GM12865 (cell line): ENCODE measurements around the gene ASB6.

Experiments used
- DNase-seq: peaks from one replicate; pipeline ENCODE4 v3.0.0; 2010; ENCODE audit warnings: low read depth
- H3K4me3 ChIP-seq: 2 replicates; pipeline ENCODE4 v1.5.1; 2011; ENCODE audit warnings: mild to moderate bottlenecking, low read depth, low read length, control low read depth
- TF ChIP-seq, protein P1 (sequence below): IDR thresholded peaks from 2 replicates; pipeline ENCODE4 v1.5.1; 2011; ENCODE audit warnings: low read length, control low read depth, low read depth, inconsistent platforms; ENCODE audit not compliant: insufficient read depth; ENCODE audit errors: missing control alignments

ASB6 gene

DNA sequence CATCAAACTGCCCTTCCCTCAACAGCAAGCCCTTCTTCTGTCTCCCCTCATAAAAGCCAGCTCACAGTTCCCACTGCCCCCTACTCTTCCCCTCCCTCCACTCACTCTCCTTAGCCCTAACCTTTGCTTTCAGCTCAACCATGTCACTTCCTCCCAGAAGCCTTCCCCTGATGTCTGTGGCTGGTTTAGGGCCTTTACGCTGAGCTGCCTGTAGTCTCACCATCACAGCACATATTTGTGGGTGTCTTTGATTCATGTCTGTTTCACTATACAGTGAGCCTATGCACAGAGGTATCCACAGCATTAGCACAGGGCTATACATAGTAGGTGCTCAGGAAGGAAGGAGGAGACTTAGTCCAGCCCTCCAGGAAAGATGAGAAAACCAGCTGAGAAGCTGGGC is 55.7 kb downstream of the ASB6 start:
- DNase-seq: no peak
- no peak overlapping the region for H3K4me3 ChIP-seq
- TF ChIP-seq, protein P1, sequence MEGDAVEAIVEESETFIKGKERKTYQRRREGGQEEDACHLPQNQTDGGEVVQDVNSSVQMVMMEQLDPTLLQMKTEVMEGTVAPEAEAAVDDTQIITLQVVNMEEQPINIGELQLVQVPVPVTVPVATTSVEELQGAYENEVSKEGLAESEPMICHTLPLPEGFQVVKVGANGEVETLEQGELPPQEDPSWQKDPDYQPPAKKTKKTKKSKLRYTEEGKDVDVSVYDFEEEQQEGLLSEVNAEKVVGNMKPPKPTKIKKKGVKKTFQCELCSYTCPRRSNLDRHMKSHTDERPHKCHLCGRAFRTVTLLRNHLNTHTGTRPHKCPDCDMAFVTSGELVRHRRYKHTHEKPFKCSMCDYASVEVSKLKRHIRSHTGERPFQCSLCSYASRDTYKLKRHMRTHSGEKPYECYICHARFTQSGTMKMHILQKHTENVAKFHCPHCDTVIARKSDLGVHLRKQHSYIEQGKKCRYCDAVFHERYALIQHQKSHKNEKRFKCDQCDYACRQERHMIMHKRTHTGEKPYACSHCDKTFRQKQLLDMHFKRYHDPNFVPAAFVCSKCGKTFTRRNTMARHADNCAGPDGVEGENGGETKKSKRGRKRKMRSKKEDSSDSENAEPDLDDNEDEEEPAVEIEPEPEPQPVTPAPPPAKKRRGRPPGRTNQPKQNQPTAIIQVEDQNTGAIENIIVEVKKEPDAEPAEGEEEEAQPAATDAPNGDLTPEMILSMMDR: no peak

- no peak overlapping the region for H3K4me3 ChIP-seq
- DNase-seq: no peak
- TF ChIP-seq, protein P1: no peak
Observed at GRCh38 chr9:129585352-129585751, 56.6 kb downstream of the ASB6 start.
